ENCODE data around the gene AKAP8L.

Gene AKAP8L, protein sequence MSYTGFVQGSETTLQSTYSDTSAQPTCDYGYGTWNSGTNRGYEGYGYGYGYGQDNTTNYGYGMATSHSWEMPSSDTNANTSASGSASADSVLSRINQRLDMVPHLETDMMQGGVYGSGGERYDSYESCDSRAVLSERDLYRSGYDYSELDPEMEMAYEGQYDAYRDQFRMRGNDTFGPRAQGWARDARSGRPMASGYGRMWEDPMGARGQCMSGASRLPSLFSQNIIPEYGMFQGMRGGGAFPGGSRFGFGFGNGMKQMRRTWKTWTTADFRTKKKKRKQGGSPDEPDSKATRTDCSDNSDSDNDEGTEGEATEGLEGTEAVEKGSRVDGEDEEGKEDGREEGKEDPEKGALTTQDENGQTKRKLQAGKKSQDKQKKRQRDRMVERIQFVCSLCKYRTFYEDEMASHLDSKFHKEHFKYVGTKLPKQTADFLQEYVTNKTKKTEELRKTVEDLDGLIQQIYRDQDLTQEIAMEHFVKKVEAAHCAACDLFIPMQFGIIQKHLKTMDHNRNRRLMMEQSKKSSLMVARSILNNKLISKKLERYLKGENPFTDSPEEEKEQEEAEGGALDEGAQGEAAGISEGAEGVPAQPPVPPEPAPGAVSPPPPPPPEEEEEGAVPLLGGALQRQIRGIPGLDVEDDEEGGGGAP

DNA sequence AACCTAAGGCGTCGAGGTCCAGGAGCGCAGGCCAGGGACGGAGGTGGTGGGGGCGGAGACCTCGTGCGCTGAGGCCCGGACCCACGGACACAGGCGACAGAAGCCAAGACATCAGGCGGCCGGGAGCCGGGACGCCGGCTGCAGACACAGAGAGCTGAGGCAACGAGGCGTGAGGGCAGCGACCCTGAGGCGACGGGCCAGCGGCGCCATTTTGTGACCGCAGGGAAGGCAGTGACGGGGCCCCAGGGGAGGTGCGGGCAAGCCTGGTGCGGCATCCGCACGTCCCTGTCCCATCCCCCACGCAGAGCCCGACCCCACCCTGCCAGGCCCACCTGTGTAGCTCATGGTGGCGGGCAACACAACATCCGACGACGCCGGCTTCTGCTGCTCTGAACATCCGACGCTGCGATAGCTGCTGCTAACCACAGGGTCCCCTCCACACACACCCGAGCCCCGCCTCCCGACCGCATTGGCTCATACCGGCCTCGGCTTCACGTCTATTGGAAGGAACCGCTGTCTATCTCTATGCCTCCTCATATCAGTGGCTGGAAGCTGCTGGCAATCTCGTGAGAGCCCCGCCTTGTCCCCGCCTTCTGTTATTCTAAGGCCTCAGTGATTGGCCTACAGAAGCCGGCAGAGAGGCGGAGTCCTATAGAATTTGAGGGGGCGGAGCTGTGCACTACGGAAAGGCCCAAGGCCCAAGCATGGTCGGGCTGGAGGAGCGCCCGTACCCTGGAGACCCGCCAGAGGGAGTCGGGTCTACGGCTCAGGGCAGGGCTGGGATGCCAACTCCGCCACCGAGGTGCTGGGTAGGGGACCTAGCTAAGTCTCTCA, at the start of gene AKAP8L:
Gene AKAP8L, minus strand, starts transcription at position 410 of the 834 bp plus-strand sequence. Its CDS starts 65 bp downstream, at position 345.
- DNase-seq = peak; percentile 98

DNA sequence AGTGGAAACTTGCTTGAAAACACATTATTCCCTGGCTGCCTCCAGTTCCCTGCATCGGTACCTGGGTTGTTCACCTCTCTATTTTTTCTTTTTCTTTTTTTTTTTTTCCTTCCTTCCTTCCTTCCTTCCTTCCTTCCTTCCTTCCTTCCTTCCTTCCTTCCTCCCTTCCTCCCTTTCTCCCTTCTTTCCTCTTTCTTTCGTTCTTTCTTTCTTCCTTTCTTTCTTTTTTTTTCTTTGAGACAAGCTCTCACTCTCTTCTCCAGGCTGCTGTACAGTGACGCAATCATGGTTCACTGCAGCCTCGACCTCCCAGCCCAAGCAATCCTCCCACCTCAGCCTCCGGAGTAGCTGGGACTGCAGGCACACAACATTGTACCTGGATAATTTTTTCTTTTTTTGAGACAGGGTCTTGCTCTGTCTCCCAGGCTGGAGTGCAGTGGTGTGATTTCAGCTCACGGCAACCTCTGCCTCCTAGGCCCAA, 49.0 kb upstream of the AKAP8L start:
- no peak for DNase-seq

DNA sequence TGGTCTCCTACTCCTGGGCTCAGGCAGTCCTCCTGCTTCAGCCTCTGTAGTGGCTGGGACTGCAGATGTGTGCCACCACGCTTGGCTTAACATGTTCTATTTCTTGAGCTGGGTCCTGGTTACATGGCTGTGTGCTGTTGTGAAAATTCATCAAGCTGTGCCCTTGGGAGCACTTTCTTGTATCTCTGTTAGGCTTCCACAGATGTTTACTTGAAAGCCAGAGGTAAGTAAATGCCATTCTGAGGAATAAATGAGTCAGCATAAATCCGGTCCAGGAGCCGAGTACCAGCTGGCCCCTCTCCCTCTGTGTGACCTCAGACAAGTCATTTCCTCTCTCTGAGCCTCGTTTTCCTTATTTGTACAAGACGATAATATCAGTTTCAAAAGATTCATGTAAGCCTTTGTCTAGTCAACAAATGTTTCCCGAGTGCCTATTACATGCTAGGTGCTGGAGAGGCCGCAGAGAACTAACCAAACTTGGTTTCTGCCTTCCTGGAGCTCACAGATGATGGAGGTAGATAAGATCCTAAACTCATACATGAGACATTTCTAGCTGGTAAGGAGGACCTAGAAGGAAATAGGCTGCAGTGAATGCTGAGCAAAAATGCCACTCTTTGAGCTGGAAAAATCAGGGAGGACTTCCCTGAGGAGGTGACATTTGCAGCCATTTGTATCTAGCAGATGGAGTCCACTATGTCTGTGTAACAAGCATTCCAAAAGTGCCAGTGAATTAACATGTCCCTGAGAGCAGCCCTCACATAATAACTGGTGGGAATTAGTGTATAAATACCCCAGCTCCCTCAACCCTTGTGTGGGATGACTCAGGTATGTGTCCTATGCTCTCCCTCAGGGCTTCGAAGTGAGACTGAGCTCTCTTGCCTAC, 48.3 kb upstream of the AKAP8L start:
- peak; percentile 84 for DNase-seq

DNA sequence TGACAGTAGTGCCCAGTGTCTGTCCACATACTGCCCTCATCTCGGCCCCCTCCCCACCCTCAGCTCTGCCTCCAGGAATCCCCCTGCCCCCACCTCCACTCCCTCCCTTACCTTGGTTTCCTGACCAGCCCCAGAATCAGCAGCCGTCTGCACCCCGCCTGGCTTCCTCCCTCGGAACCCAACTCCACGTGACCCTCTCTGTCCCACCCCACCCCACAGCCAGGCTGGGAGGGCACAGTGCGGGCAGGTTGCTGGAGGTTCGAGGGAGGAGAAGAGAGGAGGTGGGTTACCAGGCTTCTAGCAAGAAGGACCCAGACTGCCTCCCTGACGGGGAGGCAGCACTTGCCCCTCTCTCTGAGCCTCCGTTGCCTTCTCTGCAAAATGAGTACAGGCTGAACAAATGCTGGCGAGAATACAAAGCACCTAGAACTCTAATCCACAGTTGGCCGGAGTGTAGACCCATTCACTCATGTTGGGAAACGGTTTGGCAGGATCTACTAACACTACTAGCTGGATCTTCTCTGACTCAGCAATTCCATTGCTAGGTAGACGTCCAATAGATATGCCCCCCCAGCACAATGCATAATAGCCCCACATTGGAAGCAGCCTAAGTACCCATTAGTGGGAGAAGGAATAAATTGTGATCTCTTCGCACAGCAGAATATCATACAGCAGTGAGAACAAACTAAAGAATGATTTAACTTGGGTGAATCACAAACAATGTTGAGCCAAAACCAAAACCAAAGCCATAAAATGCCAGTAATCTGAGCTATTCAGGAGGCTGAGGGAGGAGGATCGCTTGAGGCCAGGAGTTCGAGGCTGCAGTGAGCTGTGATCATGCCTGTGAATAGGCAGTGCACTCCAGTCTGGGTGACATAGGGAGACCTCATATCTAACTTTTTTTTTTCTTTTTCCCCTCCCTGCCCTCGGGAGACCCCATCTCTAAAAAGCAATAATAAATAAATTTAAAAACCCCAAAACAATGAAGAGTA, 45.9 kb upstream of the AKAP8L start, which contains the start of gene RASAL3:
Gene RASAL3, minus strand, starts transcription at position 151 of the 992 bp plus-strand sequence. CDS start 186 bp downstream, outside the sequence.
- DNase-seq = peak; percentile 82

DNA sequence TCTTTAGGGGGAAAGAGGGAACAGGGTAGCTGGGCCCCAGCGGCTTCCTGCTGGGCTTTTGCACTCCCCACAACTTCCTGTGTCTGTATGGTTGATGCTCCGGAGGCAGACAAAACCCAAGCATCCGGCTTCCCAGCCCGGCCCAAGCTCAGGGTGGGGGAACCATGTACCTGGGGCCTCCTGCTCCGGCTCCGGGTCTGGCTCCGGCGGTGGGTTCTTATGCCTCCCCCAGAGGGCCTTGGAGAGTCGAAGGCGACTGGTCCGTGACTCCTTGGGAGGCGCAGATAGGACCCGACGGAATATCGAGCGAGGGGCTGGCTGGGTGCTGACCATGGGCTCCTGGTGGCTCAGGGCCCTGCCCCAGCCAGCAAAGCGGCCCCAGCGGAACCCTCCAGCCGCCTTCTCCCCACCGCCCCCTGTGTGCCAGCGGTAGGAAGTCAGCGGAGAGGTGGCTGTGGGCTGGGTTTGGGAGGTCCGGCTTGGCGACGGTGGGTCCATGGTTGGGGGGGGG, 45.1 kb upstream of the AKAP8L start:
- peak; percentile 90 for DNase-seq

DNA sequence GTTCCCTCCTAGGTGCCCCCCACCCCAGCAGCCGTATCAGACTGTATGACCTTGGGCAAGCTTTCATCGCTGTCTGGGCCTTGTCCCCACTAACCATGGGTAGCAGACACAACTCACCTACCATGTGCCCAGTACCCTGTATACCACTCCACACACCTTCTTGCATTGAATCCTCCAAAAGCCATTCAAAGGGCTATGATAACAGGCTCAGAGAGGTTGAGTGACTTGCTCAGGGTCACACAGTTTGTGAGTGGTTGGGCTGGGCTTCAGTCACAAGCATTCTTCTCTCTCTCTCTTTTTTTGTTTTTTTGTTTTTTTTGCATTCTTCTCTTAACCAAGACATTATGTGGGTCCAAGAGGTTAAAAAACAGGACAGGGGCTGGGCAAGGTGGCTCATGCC, 42.9 kb upstream of the AKAP8L start:
- no peak for DNase-seq

DNA sequence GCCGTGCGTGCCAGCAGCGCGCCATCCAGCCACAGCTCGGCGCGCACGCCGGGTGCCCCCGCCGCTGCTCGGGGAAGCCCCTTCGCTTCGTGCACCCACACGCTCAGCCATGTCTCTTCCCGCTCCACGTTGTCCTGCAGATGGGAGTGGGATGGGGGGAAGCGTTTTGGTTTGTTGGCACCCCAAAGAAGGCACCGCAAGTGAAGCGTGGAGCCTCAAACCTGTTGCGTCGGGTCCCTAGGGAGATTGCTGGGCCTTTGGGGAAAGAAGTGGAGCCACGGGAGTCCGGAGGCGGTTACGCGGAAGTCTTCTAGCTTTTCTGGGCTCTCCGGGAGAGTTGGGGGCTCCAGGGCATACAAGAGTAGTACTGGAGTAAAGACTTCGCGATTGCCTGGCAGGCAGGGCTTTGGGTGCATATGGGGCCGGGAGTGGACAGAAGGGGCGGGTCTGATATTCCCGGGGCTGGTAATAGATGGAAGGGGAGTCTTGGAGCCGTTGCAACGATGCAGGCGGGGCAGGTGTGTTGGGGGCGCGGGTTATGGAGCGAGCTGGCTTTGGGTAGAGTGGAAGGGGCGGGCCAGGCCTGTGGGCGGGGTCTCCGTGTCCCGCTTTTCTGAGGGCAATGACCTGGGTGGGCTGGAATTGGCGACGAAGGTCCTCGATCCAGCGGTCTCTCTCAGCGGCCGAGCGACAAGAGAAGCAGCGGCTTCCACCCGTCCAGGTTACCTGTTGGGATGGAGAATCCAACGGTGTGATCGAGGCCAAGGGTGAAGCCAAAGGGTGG, 39.1 kb upstream of the AKAP8L start:
- no peak for DNase-seq

DNA sequence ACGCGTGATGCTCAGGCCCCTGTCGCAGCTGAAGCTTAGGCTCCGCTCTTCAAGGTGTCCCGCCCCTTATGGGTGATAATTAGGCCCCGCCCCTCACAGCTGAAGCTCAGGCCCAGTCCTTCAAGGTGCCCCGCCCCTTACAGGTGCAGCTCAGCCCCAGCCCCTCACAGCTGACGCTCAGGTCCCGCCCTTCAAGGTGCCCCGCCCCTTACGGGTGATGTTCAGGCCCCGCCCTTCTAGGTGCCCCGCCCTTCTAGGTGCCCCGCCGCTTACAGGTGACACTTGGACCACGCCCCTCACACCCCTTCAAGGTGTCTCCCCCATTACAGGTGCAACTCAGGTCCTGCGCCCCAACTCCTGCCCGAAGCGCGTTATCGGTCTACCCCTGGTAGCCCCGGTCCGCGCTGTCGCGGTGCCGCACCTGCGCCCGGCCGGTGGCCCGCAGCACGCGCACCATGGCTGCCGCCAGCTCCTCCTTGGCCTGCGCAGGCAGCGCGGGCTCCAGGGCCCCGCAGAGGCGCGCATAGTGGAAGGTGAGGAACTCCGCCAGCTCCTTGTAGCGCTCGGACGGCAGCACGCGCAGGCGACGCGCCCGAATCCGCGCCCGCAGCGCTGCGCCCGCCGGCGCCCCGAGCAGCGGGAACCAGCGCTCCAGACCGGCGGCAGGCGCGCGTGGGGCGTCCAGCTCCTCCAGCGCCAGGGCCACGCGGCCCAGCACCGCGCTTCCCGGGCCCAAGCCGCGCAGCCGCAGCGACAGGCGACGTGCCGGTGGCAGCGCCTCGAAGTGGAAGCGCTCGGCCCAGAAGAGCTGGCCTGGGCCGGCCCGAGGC, 38.3 kb upstream of the AKAP8L start:
- DNase-seq = no peak

DNA sequence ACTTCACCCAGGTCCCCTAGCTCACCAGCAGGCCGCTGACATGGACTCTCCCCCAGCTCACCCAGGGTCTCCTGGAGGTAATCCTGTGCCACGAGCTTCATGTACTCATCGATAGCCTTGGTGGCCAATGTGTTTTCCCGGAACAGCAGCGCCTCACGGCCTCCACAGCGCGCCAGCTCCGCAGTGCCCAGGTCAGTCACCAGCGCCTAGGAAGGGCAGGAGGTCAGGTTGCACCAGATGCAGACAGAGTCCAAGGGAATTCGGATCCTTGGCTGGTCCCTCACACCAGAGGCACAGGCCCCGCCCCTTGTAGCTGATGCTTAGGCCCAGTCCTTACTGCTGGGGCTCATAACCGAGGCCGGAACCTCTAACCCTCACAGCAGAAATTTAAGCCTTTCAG, 37.7 kb upstream of the AKAP8L start:
- DNase-seq = no peak

DNA sequence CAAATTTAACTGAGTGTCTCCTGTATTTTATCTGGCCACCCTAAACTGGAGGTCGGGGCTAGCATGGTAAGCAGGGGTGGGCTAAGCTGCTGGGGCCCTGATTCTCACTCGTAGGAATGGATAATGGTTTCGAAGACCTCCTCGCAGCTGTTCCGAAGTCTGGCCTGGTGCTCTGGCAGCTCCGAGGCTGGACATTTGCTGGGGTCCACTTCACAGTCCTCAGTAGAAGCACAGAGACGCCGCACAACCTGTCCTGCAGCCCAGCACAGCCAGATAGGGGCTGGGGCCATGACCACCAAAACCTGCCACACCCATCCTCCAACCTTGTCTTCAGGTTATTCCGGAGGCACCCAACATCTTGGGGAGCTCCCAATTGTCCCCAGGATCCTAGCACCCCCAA, 37.2 kb upstream of the AKAP8L start:
- DNase-seq = no peak

DNA sequence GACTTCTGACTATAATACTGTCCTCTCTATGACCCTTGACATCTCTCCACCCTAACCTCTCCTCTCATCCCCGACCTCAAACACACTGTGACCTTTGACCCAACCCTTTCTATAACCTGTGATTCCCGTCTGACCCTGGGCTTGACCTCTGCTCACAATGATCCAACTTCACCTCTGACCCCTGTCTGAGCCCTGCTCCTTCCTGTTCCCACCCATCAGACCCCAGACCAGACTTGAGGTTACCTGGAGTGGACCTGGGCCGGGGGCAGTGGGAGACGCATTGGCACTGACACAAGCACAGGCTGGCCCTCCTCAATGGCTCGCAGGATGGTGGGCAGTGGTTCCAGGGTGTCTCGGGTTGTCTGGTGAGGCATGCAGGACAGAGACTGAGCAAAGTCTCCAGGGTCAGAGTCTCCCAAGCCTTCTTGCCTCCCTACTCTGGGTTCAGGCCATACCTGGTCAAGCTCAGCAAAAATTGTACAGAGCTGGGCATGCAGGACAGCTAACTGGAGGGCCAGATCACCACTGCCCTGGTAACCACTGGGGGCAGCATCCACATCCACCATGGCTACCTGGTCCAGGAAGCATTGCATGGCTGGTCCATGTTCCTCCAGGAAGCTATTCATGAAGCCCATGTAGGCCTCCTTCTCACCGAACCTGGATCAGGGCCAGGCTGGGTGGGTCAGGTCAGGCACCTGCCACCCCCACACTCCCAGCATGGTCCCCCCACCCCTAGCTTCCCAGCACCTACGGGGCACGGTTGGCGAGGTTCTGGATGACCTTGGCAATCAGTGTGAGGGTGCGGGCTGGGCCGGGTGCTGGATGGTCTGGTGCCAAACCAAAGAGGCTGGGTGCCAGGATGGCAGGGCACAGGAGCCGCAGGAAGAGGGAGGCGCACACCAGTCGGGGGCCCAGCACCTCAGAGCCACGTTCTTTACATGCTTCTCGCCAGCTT, 35.4 kb upstream of the AKAP8L start:
- DNase-seq = no peak

DNA sequence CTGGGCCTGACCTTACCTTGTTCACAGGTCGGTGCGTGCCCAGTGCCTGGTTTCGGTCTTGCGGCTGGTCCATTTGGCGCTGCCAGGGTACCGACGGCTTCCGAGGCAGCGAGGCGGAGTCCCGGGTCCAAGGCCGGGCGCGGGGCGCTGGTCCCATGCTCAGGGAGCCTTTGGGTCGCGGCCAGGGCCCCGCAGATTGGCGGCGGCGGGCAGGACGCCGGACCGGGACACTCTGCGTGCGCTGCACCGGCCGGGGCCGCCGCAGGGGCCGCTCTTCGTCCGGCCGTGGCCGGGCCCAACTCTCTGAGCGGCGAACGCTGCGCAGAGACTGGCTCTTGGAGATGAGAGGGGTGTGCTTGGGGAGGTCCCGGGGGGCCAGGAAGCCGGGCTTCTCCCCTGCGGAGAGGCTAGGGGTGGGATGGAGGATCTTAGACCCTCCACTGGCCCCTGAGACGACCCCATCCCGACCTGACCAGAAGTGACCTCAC, 34.3 kb upstream of the AKAP8L start:
- no peak for DNase-seq

DNA sequence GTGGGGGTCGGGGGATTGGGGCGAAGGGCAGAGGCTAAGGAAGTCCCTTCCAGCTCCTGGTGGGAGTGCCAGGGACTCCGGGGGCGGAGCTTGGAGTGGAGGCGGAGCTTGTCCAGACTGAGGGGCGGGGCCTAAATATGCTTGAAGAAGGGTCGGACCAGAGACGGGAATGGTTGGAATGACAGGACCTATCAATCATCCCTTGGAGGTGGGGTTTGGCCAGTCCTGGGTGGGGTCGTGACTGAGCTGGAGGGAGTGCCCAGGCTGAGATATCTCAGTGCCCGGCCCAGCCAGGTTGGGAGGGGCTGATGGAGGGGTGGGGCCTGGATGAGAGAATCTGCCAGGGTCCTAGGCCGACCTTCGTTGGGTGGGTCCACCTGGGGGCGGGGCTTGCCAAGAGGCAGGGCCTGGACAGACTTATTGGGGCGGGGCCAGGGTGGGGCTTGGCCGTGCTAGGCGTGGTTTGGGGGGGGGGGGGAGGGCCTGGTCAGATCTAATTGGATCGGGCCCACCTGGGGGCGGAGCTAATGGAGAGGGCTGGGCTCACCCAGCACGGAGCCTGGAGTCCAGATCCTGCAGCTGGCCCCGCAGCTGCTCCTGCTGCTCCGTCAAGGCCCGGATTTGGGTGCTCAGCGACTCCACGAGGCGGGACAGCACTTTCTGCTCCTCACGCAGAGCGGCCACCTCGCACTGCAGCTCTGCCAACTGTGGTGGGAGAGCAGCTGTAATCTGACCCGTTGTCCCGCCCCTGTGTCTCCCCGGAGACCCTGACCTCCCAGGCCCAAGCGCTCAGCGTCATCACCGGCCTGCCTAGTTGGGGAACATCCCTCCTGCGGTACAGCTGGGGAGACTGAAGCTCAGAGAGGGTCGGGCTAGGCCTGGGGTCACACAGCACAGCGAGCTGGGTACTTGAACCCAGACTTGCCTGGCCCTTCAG, 33.6 kb upstream of the AKAP8L start:
- DNase-seq = no peak

DNA sequence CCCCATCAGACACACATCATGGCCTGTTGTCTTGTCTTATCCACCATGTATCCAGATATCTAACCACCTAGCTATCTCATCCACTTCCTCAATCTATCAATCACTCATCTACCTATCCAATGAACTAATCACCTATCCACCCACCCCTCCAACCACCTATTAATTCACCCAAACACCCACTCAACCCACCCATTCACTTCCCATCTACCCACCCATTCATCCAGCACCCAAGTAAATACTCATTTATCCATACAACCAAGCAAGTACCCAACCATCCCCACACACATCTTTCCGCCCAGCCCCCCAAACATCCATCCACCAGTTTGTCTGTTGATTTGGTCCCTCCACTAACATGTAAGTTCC, 31.7 kb upstream of the AKAP8L start:
- DNase-seq = no peak

DNA sequence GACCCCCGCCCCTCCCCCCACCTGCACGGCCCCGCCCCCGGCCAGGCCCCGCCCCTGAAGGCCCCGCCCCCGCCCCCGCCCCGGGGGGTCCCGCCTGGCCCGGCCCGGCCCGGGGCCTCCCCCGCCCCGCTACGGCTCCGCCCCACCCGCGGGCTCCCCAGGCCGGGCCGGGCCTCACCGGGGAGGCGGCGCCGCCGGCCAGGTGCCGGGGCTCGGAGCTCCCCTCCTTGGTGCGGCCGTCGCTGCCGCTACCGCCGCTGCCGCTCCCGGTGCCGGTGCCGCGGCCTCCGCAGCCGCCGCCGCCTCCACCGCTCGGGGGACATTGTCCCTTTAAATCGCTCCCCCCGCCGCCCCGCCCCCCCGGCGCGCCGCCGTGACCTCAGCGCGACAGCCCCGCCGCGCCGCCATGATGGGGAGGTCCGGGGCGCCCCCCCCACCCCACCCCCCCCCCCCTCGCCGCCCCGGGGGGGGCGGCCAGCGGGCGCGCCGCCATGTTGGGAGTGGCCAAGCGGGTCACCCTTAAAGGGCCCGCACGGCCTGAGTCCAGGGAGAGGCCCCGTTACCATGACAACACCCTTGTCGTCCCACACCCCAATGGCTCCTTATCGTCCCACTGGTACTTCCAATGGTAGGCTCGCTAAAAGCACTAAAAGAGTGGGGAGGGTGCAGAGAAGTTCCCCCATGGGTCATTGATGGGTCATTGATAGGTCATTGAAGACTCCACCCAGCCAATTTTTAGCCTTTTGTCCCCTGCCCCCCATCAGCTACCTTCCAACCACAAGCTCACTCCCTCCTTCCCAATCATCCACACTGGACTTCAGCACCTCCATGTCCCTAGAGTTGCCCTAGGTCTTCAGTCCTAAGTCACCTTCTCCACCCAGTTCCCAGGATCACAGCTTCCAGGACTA, 31.1 kb upstream of the AKAP8L start, which contains the start of gene WIZ:
Gene WIZ, minus strand, starts transcription at position 337 of the 908 bp plus-strand sequence. CDS start 1,649 bp downstream, outside the sequence.
- peak; percentile 30 for DNase-seq
